ENCODE data around the gene PRDX1.

PRDX1 gene
- 53.3 reads per million, percentile 70 among the genes with 10 or more reads in this experiment for total RNA-seq

DNA sequence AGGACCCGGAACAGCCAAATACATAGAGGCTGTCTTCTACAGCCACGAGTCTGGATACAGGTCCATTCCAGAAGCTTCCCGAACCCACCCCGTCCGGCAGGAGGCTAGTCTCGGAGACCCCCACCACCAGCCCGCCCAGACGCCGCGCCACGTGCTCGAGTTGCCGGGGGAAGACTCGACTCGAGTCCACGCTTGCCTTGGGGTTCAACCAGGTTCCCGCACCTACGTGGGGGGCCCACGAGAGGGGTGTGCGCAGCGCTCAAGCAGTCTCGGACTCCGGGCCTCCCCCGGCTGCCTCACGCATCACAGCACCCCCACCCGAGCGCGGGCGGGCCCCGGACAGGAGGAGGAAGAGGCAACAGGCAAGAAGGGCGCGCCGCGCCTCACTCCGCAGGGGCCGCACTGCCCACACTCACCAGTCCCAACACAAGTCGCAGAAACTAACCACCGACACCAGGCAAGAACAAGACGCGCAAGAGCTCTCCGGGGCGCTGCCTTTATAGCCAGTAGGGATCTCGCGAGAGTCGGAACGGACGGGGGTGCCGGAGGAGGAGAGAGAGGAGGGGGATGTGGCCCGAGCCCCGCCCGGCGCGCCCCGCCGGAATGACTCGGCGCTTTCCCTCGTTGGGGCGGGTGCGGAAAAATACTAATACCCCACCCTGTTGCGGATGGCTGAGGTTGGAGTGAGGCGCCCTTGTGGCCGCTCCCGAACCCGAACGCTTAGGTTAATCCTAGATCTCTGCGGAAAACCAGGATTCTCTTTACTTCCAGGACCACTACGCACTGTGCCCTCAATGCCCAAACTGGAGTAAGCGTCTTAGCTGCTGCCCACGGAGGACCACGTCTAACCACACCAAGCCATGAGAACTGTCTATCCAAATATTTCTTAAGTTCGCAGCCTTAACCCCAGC, at the start of gene PRDX1:
PRDX1 (minus strand) TSS at position 472 of the 911 bp plus-strand sequence. CDS start 2,841 bp downstream, outside the sequence.
- DNase-seq: peak; percentile 94

GRCh38 chr1:45570631-45571030, 48.9 kb upstream of the PRDX1 start:
- DNase-seq: no peak

DNA sequence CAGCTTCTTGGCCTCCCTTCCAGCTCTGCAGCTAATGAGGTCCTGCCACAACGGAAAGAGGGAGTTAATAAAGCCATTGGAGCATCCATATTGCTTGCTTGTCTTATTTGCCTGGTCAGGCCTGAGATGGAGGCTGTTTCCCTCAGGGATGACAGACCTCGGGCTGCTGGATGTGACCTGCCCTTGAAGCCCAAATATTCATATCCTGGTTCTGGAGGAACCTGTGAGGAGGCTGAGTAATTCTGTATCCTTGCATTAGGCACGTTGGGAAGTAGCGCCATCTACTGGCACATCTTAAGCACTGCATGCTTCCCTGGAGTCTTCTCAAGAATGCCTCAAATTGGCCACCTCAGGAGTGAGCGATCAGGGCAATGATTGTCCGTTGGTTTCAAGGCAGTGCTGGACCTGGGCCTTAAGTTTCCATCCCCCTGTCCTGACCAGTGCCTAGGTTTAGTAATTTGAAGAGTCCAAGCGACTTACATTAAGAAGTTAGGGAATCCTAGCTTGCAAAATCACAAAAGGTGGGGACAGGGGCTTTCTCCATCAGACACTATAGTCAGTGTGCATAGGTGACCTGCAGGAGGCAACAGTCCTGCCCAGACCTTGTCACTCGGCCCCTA, 48.4 kb upstream of the PRDX1 start:
- peak; percentile 62 for DNase-seq

GRCh38 chr1:45569571-45569961, 47.9 kb upstream of the PRDX1 start:
- no peak for DNase-seq

- no peak for DNase-seq
These were observed 46.7 kb upstream of the PRDX1 start for GRCh38 chr1:45568421-45568820.

DNA sequence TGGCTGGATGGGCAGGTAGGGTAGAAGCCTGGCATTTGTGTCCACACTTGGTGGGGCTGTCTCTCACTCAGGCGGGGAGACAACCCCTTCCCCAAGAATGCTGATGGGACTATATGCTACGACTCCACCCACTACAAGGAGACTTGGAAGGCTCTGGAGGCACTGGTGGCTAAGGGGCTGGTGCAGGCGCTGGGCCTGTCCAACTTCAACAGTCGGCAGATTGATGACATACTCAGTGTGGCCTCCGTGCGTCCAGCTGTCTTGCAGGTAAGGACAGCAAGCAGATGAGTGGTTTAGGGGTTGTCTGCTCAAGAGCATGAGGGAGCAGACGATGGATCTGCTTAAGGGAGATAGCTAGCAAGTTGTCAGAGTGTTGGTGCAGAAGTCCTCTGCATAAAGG, 46.2 kb upstream of the PRDX1 start:
- no peak for DNase-seq

DNA sequence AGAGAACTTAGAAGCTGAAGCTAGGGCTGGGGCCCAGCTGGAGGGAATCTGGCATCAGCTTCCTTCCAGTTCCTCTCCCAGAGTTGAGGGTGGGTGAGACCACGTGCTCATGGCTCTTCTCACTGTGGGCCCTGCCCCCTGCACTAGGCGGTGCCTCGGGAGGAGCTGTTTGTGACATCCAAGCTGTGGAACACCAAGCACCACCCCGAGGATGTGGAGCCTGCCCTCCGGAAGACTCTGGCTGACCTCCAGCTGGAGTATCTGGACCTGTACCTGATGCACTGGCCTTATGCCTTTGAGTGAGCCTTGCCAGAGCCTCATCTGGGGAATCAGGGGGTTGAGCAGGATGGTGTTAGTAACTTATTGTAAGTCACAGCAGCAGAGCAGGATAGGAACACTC, 45.0 kb upstream of the PRDX1 start:
- DNase-seq: no peak

- DNase-seq: no peak
These were observed 42.2 kb upstream of the PRDX1 start for GRCh38 chr1:45563843-45564242.

- DNase-seq: no peak
These were observed 35.8 kb upstream of the PRDX1 start for GRCh38 chr1:45557422-45557944.

DNA sequence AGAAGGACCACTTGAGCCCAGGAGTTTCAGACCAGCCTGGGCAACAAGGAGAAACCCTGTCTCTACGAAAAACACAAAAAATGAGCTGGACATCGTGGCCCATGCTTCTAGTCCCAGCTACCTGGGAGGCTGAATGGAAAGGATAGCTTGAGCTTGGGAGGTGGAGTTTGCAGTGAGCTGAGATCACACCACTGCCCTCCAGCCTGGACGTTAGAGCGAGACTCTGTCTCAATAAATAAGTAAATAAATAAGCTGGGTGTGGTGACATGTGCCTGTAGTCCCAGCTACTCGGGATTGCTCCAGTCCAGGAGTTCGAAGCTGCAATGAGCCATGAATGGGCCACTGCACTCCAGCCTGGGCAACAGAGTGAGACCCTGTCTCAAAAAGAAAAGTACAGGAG, 32.5 kb upstream of the PRDX1 start:
- no peak for DNase-seq

DNA sequence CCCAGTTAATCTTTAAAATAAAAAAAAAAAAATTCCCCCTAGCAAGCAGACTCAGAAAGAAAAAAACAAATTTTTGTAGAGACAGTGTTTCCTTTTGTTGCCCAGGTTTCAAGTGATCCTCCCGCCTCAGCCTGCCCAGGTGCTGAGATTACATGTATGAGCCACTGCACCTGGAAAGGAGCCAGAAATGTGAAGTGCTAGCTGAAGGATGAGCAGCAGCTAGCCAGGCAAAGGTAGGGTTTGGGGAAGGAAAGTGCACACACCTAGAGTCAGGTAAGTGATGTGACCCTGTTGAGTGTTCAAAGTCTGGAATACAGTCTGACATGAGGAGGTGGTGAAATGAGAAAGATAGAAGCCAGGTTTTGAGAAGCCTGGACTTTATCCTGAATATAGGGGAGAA, 30.6 kb upstream of the PRDX1 start:
- DNase-seq: no peak

GRCh38 chr1:45551684-45552083, 30.0 kb upstream of the PRDX1 start:
- DNase-seq: no peak

- peak; percentile 79 for DNase-seq
These were observed 29.0 kb upstream of the PRDX1 start, which contains the start of gene AKR1A1 for GRCh38 chr1:45550401-45551351. Gene AKR1A1, plus strand, starts transcription at chr1:45550826. Its CDS starts 10,969 bp downstream, at chr1:45561795.

DNA sequence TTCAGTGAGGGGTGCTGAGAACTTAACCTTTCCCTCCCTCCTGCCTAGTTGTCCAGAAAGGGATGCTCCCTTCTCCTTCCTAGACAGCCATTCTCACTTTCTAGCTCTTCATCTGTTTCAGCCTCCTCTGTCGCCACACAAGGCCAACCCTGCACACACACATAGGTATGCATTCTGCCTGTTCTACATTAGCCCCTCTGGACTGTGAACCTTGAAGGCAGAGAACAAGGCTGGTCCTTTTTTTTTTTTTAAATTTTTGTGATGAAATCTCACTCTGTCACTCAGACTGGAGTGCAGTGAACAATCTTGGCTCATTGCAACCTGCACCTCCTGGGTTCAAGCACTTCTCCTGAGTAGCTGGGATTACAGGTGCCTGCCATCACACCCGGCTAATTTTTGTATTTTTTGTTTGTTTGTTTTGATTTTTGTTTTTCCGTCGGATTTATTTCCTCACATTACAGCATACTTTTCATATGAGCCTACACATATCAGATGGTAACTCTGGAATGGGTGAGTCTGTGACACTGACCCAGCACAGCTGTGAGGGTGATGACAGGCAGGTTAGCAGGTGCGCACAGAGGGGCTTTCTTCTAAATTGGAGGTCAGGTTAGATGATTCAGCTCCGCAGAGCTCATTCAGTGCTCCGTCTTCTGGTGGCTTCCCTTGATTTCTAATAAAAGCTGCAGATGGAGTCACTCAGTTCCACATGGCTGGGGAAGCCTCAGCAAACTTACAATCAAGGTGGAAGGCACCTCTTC, 24.0 kb upstream of the PRDX1 start:
- DNase-seq: no peak

GRCh38 chr1:45545019-45545493, 23.4 kb upstream of the PRDX1 start:
- no peak for DNase-seq

DNA sequence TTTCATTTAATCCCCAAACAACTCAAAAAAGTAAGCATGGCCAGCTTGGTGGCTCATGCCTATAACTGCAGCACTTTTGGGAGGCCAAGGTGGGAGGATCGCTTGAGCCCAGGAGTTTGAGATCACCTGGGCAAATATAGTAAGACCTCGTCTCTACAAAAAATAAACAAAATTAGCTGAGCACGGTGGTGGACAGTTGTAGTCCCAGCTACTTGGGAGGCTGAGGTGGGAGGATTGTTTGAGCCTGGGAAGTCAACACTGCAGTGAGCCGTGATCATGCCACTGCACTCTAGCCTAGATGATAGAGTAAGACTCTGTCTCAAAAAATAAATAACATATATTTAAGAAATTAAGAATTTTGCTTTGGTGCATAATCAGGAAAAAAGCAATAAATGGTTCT, 22.8 kb upstream of the PRDX1 start:
- no peak for DNase-seq

GRCh38 chr1:45543581-45544417, 22.1 kb upstream of the PRDX1 start:
- peak; percentile 67 for DNase-seq

GRCh38 chr1:45542591-45542990, 20.9 kb upstream of the PRDX1 start:
- DNase-seq: no peak

DNA sequence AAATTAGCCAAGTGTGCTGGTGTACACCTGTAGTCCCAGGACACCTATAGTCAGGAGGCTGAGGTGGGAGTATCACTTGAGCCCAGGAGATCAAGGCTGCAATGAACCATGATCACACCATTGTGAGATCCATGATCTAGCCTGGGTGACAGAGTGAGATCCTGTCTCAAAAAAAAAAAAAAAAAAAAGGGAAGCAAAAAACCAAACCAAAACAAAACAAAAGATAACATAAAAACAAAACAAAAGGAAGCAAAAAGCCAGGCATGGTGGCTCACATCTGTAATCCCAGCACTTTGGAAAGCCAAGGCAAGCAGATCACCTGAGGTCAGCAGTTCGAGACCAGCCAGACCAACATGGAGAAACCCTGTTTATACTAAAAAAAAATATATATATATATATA, 19.5 kb upstream of the PRDX1 start:
- no peak for DNase-seq

- no peak for DNase-seq
These were observed 15.2 kb upstream of the PRDX1 start for GRCh38 chr1:45536886-45537285.
